Measurements from ENCODE around the gene GALNT10. TPM values are rescaled to one million over a fixed set of nuclear protein-coding genes. Genes with fewer than 3 reads are reported as not detected.

Gene GALNT10
- total and polyA plus RNA-seq, 10 donors: 7.6 to 50.2 (median 43.5) TPM

GRCh38 chr5:154309805-154310204 is 119.3 kb downstream of the GALNT10 start:
- Histone ChIP-seq H3K9me3 (peaks cover 0 to 9% (median 6%) of the 10 kb centered on the region in 8 donors), H3K4me1 (peaks cover 0 to 29% (median 0%) of the 10 kb centered on the region in 6 donors), H3K27ac (no peak overlapping the region), H3K36me3 (peaks cover 0 to 7% (median 0%) of the 10 kb centered on the region in 6 donors), H3K27me3 (replicated peaks in 1 of 7) (no peaks in the 10 kb centered on the region), H3K4me3 (no peak overlapping the region)
- WGBS, 5 donors: 57 to 88% (median 63%) methylated on average over 8 of the region's 8 CpGs
- no peak for DNase-seq
- intact Hi-C loops (cut with DNase I; ENCODE audit: low total_unique reads): no loop called here
- no peak for TF ChIP-seq POLR2AphosphoS5 (IDR thresholded peaks at IDR 0.05)
- TF ChIP-seq POLR2A (IDR thresholded peaks at IDR 0.05): no peak
- TF ChIP-seq CTCF (IDR thresholded peaks at IDR 0.05 in 8 of 11, conservative IDR thresholded peaks at IDR 0.05 in 3 of 11): no peak

- Histone ChIP-seq H3K9me3 (no peaks in the 10 kb centered on the region), H3K4me1 (peaks cover 0 to 29% (median 0%) of the 10 kb centered on the region in 6 donors), H3K36me3 (peaks cover 0 to 8% (median 0%) of the 10 kb centered on the region in 6 donors), H3K27me3 (replicated peaks in 1 of 7) (no peaks in the 10 kb centered on the region), H3K27ac (no peak overlapping the region), H3K4me3 (no peak overlapping the region)
- DNase-seq: no peak
- TF ChIP-seq POLR2A (IDR thresholded peaks at IDR 0.05) (no peak), CTCF (IDR thresholded peaks at IDR 0.05 in 8 of 11, conservative IDR thresholded peaks at IDR 0.05 in 3 of 11) (no peak), POLR2AphosphoS5 (IDR thresholded peaks at IDR 0.05) (no peak)
- 54 to 84% (median 69%) methylated on average over 5 of the region's 5 CpGs for WGBS, 5 donors
- intact Hi-C loops (cut with DNase I; ENCODE audit: low total_unique reads): no loop called here
These were observed 120.8 kb downstream of the GALNT10 start for GRCh38 chr5:154311362-154311761.

GRCh38 chr5:154312000-154312399 is 121.5 kb downstream of the GALNT10 start:
- 93 to 99% (median 97%) methylated on average over 3 of the region's 3 CpGs for WGBS, 5 donors
- no peak for DNase-seq
- Histone ChIP-seq H3K36me3 (peaks cover 0 to 8% (median 0%) of the 10 kb centered on the region in 6 donors), H3K4me3 (no peak overlapping the region), H3K4me1 (peaks cover 0 to 29% (median 0%) of the 10 kb centered on the region in 6 donors), H3K27me3 (replicated peaks in 1 of 7) (no peaks in the 10 kb centered on the region), H3K27ac (no peak overlapping the region), H3K9me3 (no peaks in the 10 kb centered on the region)
- TF ChIP-seq CTCF (IDR thresholded peaks at IDR 0.05 in 8 of 11, conservative IDR thresholded peaks at IDR 0.05 in 3 of 11): no peak
- TF ChIP-seq POLR2A (IDR thresholded peaks at IDR 0.05): no peak
- no peak for TF ChIP-seq POLR2AphosphoS5 (IDR thresholded peaks at IDR 0.05)
- intact Hi-C loops (cut with DNase I; ENCODE audit: low total_unique reads): no loop called here

- H3K36me3 ChIP-seq: peaks cover 0 to 8% (median 0%) of the 10 kb centered on the region in 6 donors
- no peak overlapping the region for H3K4me3 ChIP-seq
- no peaks in the 10 kb centered on the region for H3K9me3 ChIP-seq
- TF ChIP-seq CTCF (IDR thresholded peaks at IDR 0.05 in 8 of 11, conservative IDR thresholded peaks at IDR 0.05 in 3 of 11) (no peak), POLR2AphosphoS5 (IDR thresholded peaks at IDR 0.05) (no peak), POLR2A (IDR thresholded peaks at IDR 0.05) (no peak)
- peaks cover 0 to 29% (median 0%) of the 10 kb centered on the region in 6 donors for H3K4me1 ChIP-seq
- no peak for DNase-seq
- no peak overlapping the region for H3K27ac ChIP-seq
- intact Hi-C loops (cut with DNase I; ENCODE audit: low total_unique reads): no loop called here
- no peaks in the 10 kb centered on the region for H3K27me3 ChIP-seq (replicated peaks in 1 of 7)
These were observed 122.0 kb downstream of the GALNT10 start for GRCh38 chr5:154312576-154312975.

All from spleen (tissue), 11 donors.